B cell (primary cell): Measurements from ENCODE around the gene CCDC63. TPM values are rescaled to one million over a fixed set of nuclear protein-coding genes. Genes with fewer than 3 reads are reported as not detected.

Experiments
- ATAC-seq: fragments of 200-7000 bp; cut with Tn5 transposase; one replicate; pipeline ENCODE4 v1.10.0; 2021; ENCODE audit warnings: low read depth, mild to moderate bottlenecking, moderate number of reproducible peaks, moderate library complexity
- CTCF ChIA-PET: fragments of 350-600 bp; sonication (Branson Sonifier 250); formaldehyde crosslinking; loops from one replicate; lab custom pipeline; 2021; ENCODE audit warnings: antibody characterized with exemption, inconsistent platforms; lab: Charles Lee
- POLR2A ChIA-PET: fragments of 350-600 bp; sonication (Branson Sonifier 250); formaldehyde crosslinking; loops from one replicate; lab custom pipeline; 2021; ENCODE audit warnings: antibody characterized with exemption; lab: Charles Lee
- DNase-seq: peaks from one replicate; pipeline ENCODE4 v3.0.0; 2013
- H2AFZ ChIP-seq: 2 replicates; pipeline ENCODE4 v1.6.1; 2012; ENCODE audit warnings: mild to moderate bottlenecking, low read depth, low read length; ENCODE audit not compliant: insufficient read depth, poor library complexity, severe bottlenecking
- H3K27ac ChIP-seq, 2 donors: 1 replicate in 1 of 2; 2 replicates in 1 of 2; pipeline ENCODE4 v1.5.1; 2012 to 2013; ENCODE audit warnings: low read length in 2 of 2, mild to moderate bottlenecking in 2 of 2, moderate library complexity in 1 of 2
- H3K27me3 ChIP-seq, 4 experiments: fragments of 200-600 bp in 1 of 4; sonication (generic) in 1 of 4; replicated peaks in 1 of 4; 1 replicate in 2 of 4; 2 replicates in 2 of 4; pipeline versions ENCODE4 v1.6.1 to v1.7.0; 2013 to 2016; ENCODE audit warnings: low read length in 3 of 4, mild to moderate bottlenecking in 2 of 4, mixed read lengths in 1 of 4, moderate library complexity in 1 of 4; ENCODE audit not compliant: insufficient read depth in 4 of 4, control insufficient read depth in 3 of 4; ENCODE audit errors: control extremely low read depth in 1 of 4
- H3K36me3 ChIP-seq, 2 experiments: replicated peaks in 1 of 2; 1 replicate in 1 of 2; 2 replicates in 1 of 2; pipeline versions ENCODE4 v1.6.1 to v1.7.1; 2013; ENCODE audit warnings: low read length in 1 of 2; ENCODE audit not compliant: insufficient read depth in 2 of 2, control insufficient read depth in 1 of 2; ENCODE audit errors: control extremely low read depth in 1 of 2, extremely low read depth in 1 of 2
- H3K4me1 ChIP-seq, 2 donors: fragments of 200-600 bp in 1 of 2; sonication (generic) in 1 of 2; 1 replicate in 1 of 2; 2 replicates in 1 of 2; pipeline versions ENCODE4 v1.5.1 to v1.6.1; 2013 to 2017; ENCODE audit warnings: low read length in 2 of 2; ENCODE audit not compliant: control insufficient read depth in 2 of 2, insufficient read depth in 2 of 2
- H3K4me2 ChIP-seq: replicated peaks from 2 replicates; pipeline ENCODE3; 2012; ENCODE audit warnings: mild to moderate bottlenecking, low read depth, low read length; ENCODE audit not compliant: poor library complexity, severe bottlenecking
- H3K4me3 ChIP-seq, 5 experiments: fragments of 200-600 bp in 1 of 5; sonication (generic) in 1 of 5; 1 replicate in 3 of 5; 2 replicates in 2 of 5; pipeline versions ENCODE4 v1.5.1 to v1.7.0; 2011 to 2016; ENCODE audit warnings: low read length in 4 of 5, mild to moderate bottlenecking in 4 of 5, low read depth in 2 of 5, control low read depth in 1 of 5, moderate library complexity in 1 of 5; ENCODE audit not compliant: insufficient read depth in 1 of 5; ENCODE audit errors: control extremely low read depth in 1 of 5, extremely low read depth in 1 of 5
- H3K79me2 ChIP-seq: fragments of 200-600 bp; sonication (generic); one replicate; pipeline ENCODE4 v1.6.0; 2016; ENCODE audit warnings: low read length; ENCODE audit not compliant: control insufficient read depth, insufficient read depth
- H3K9ac ChIP-seq: fragments of 200-600 bp; sonication (generic); 2 replicates; pipeline ENCODE4 v1.6.1; 2017; ENCODE audit warnings: mild to moderate bottlenecking, low read length, moderate library complexity
- H3K9me3 ChIP-seq, 3 donors: one replicate each; pipeline versions ENCODE4 v1.6.1 to v1.7.1; 2013; ENCODE audit warnings: low read length in 2 of 3; ENCODE audit not compliant: control insufficient read depth in 2 of 3, insufficient read depth in 1 of 3; ENCODE audit errors: control extremely low read depth in 1 of 3
- H4K20me1 ChIP-seq: 2 replicates; pipeline ENCODE4 v1.6.0; 2012; ENCODE audit warnings: mild to moderate bottlenecking, low read length; ENCODE audit not compliant: insufficient read depth, control insufficient read depth, poor library complexity, severe bottlenecking
- H3K27ac Mint-ChIP-seq: one replicate; pipeline ENCODE4 v1.8.0; 2021; ENCODE audit warnings: mixed read lengths
- H3K27me3 Mint-ChIP-seq: one replicate; pipeline ENCODE4 v1.8.0; 2021; ENCODE audit warnings: mixed read lengths
- H3K4me1 Mint-ChIP-seq: one replicate; pipeline ENCODE4 v1.8.0; 2021; ENCODE audit warnings: mixed read lengths
- H3K4me3 Mint-ChIP-seq: one replicate; pipeline ENCODE4 v1.8.0; 2021; ENCODE audit warnings: mixed read lengths
- H3K9me3 Mint-ChIP-seq: one replicate; pipeline ENCODE4 v1.8.0; 2022; ENCODE audit warnings: mixed read lengths; ENCODE audit not compliant: insufficient read depth
- CTCF ChIP-seq: fragments of 200-600 bp; IDR thresholded peaks from one replicate; pipeline ENCODE4 v1.8.0; 2022; ENCODE audit warnings: antibody characterized with exemption, mild to moderate bottlenecking
- EZH2 ChIP-seq: IDR thresholded peaks from 2 replicates; pipeline ENCODE4 v1.6.1; 2012; ENCODE audit warnings: borderline replicate concordance, low read depth, mild to moderate bottlenecking, moderate library complexity, low read length; ENCODE audit not compliant: insufficient read depth, poor library complexity, severe bottlenecking
- WGBS: methylation state at CpG from one replicate; pipeline ENCODE4 v1.1.5; 2013; ENCODE audit warnings: missing lambda C conversion rate; ENCODE audit not compliant: insufficient coverage; 5-methylcytosine and 5-hydroxymethylcytosine counted together
- intact Hi-C: fragments of 100-400 bp; cut with micrococcal nuclease; formaldehyde crosslinking; loops from one replicate; pipeline ENCODE4 v1.10.0; 2022
- polyA plus RNA-seq: library from polyadenylated mRNA; depleted of rRNA; stranded (reverse); fragments of >200 nt; gene quantifications from 2 replicates; pipeline ENCODE4 v1.2.3, GENCODE V29; 2012
- total RNA-seq, 2 donors: library from RNA; stranded (reverse); fragments of 120-200 nt in 1 of 2; gene quantifications; 1 replicate in 1 of 2; 2 replicates in 1 of 2; pipeline versions ENCODE4 v1.2.3 to v1.2.4, GENCODE V29; 2013 to 2022

Gene CCDC63
- total and polyA plus RNA-seq, 2 donors (not counting 1 experiment from before 2014, with no cell fraction given), result not detected

- ATAC-seq (no peak), DNase-seq (no peak)
- ChIA-PET POLR2A (no interaction called here), CTCF (interaction anchor here (1.5 to 6.5 kb wide), 5 partner anchors 8 to 272 kb away, joined by 3 to 43 read pairs (median 21); no protein-coding TSS in a partner anchor)
- Histone ChIP-seq H3K27ac (no peak overlapping the region), H3K4me1 (peaks cover 6 to 7% of the 10 kb centered on the region in 2 donors), H3K36me3 (no peaks in the 10 kb centered on the region), H2AFZ (no peak overlapping the region), H4K20me1 (no peaks in the 10 kb centered on the region), H3K79me2 (no peaks in the 10 kb centered on the region), H3K9ac (no peak overlapping the region), H3K4me2 (no peak overlapping the region), H3K9me3 (no peaks in the 10 kb centered on the region), H3K27me3 (no peaks in the 10 kb centered on the region), H3K4me3 (no peak overlapping the region)
- intact Hi-C loops, result no loop called here
- Mint-ChIP-seq H3K9me3 (no peaks in the 10 kb centered on the region), H3K27me3 (peaks cover 7% of the 10 kb centered on the region), H3K4me1 (peaks cover 9% of the 10 kb centered on the region), H3K27ac (no peak overlapping the region), H3K4me3 (no peak overlapping the region)
- TF ChIP-seq CTCF (no peak), EZH2 (no peak)
- 89% methylated on average over 2 of the region's 2 CpGs for WGBS
These were observed 22.4 kb upstream of the CCDC63 start for GRCh38 chr12:110824342-110824741.

- H3K9me3 ChIP-seq, result no peaks in the 10 kb centered on the region
- H3K27me3 ChIP-seq, result no peaks in the 10 kb centered on the region
- H4K20me1 ChIP-seq, result no peaks in the 10 kb centered on the region
- 90% methylated on average over 3 of the region's 4 CpGs for WGBS
- DNase-seq (no peak), ATAC-seq (no peak)
- POLR2A ChIA-PET, result interaction anchor here (0.6 kb wide), 1 partner anchor 266 kb away, joined by 10 read pairs; no protein-coding TSS in a partner anchor
- Mint-ChIP-seq H3K27ac (no peak overlapping the region), H3K4me1 (peaks cover 9% of the 10 kb centered on the region), H3K27me3 (peaks cover 7% of the 10 kb centered on the region), H3K4me3 (no peak overlapping the region), H3K9me3 (no peaks in the 10 kb centered on the region)
- no peak for TF ChIP-seq EZH2
- no peak for TF ChIP-seq CTCF
- CTCF ChIA-PET, result interaction anchor here (1.0 to 6.5 kb wide), 12 partner anchors 9 to 375 kb away, joined by 3 to 43 read pairs (median 10); partner anchors contain the start of genes ARPC3 and FAM216A
- peaks cover 6 to 7% of the 10 kb centered on the region in 2 donors for H3K4me1 ChIP-seq
- H3K9ac ChIP-seq, result no peak overlapping the region
- H3K36me3 ChIP-seq, result no peaks in the 10 kb centered on the region
- no peak overlapping the region for H3K4me3 ChIP-seq
- intact Hi-C loops, result loop anchor here (5.0 kb wide), 1 partner anchor 62 kb away; no protein-coding TSS in a partner anchor
- no peak overlapping the region for H3K27ac ChIP-seq
- no peaks in the 10 kb centered on the region for H3K79me2 ChIP-seq
- H2AFZ ChIP-seq, result no peak overlapping the region
- H3K4me2 ChIP-seq, result no peak overlapping the region
These were observed 21.3 kb upstream of the CCDC63 start for GRCh38 chr12:110825530-110825929.
